Skeletal muscle tissue (tissue), 4 donors: ENCODE measurements around the gene KRTAP12-1. TPM values are rescaled to one million over a fixed set of nuclear protein-coding genes. Genes with fewer than 3 reads are reported as not detected.

Experiments used
- H3K27ac ChIP-seq: one replicate; pipeline ENCODE4 v1.7.0; 2013; ENCODE audit warnings: mild to moderate bottlenecking, low read depth, low read length, inconsistent platforms
- H3K27me3 ChIP-seq, 3 donors: one replicate each; pipeline ENCODE4 v1.7.0; 2013; ENCODE audit warnings: low read length in 3 of 3; ENCODE audit not compliant: control insufficient read depth in 3 of 3, insufficient read depth in 3 of 3
- H3K36me3 ChIP-seq, 3 donors: one replicate each; pipeline ENCODE4 v1.7.0; 2013; ENCODE audit warnings: low read length in 3 of 3; ENCODE audit not compliant: control insufficient read depth in 3 of 3, insufficient read depth in 3 of 3
- H3K4me1 ChIP-seq, 3 donors: one replicate each; pipeline ENCODE4 v1.7.0; 2013; ENCODE audit warnings: low read length in 3 of 3, mild to moderate bottlenecking in 3 of 3; ENCODE audit not compliant: control insufficient read depth in 3 of 3, insufficient read depth in 3 of 3
- H3K4me3 ChIP-seq, 3 donors: one replicate each; pipeline ENCODE4 v1.7.0; 2013; ENCODE audit warnings: low read length in 3 of 3
- H3K9ac ChIP-seq, 3 donors: one replicate each; pipeline ENCODE4 v1.7.0; 2013; ENCODE audit warnings: low read length in 3 of 3, mild to moderate bottlenecking in 3 of 3, moderate library complexity in 2 of 3, low read depth in 1 of 3
- H3K9me3 ChIP-seq, 3 donors: one replicate each; pipeline ENCODE4 v1.7.0; 2013; ENCODE audit warnings: low read length in 3 of 3; ENCODE audit not compliant: control insufficient read depth in 3 of 3
- total RNA-seq: library from RNA; depleted of rRNA; stranded (reverse); fragments of >200 nt; gene quantifications from one replicate; pipeline ENCODE4 v1.2.3, GENCODE V29; 2014
- donor health status: Osteomylitis.

The KRTAP12-1 gene
- total RNA-seq, 1 donor from 2014 or later = not detected

DNA sequence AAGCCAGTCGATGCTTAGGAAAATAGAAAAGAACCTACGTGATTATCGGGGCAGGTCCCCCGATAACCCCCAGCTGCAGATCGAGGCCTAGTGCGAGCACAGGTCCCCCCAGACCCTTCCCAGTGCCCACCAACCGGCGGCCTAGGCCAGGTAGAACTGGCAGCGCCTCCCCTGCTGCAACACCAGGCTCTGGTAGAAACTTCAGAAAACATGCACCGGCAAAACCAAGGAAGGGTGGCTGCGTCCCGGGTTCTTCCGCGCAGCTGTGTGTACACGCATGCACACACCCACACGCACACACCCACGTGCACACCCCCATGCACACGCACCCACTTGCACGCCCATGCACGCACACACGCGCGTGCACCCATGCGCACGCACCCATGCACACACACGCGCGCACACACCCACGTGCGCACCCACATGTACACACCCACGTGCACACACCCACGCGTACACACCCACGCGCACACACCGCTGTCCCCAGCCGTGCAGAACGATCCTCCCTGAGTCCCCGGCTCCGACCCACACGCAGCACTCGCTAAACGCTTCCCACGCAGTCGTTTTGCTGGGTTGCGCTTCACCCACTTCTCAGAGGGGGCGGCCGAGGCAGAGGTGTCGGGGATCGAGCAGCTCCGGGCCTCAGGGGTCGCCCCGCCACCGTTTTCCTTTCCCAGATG, 24.2 kb upstream of the KRTAP12-1 start:
- Histone ChIP-seq H3K4me3 (no peak overlapping the region), H3K36me3 (no peaks in the 10 kb centered on the region), H3K9me3 (no peaks in the 10 kb centered on the region), H3K27me3 (peaks cover 78 to 86% (median 83%) of the 10 kb centered on the region in 3 donors), H3K9ac (no peak overlapping the region), H3K27ac (no peak overlapping the region), H3K4me1 (peaks cover 0 to 8% (median 6%) of the 10 kb centered on the region in 3 donors)

DNA sequence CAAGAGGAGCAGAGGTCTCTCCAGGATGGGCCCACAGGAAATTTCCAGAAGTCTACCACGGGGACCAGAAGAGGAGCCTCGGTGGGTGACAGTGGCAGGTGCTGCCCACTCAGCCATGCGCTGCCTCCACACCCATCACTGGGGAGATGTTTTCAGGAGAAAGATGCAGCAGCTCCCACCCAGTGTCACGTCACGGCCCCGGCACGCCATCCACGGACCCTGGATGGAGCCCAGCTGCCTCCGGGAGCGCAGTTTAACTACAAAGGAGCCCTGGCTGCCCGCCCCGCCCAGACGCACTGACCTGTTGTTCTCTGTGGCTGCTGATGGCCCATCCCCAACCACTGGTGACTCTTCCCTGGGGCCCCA, 22.7 kb upstream of the KRTAP12-1 start:
- Histone ChIP-seq H3K27me3 (peaks cover 79 to 87% (median 87%) of the 10 kb centered on the region in 3 donors), H3K9me3 (no peaks in the 10 kb centered on the region), H3K27ac (no peak overlapping the region), H3K36me3 (no peaks in the 10 kb centered on the region), H3K4me3 (no peak overlapping the region), H3K9ac (no peak overlapping the region), H3K4me1 (peaks cover 0 to 6% (median 4%) of the 10 kb centered on the region in 3 donors)

DNA sequence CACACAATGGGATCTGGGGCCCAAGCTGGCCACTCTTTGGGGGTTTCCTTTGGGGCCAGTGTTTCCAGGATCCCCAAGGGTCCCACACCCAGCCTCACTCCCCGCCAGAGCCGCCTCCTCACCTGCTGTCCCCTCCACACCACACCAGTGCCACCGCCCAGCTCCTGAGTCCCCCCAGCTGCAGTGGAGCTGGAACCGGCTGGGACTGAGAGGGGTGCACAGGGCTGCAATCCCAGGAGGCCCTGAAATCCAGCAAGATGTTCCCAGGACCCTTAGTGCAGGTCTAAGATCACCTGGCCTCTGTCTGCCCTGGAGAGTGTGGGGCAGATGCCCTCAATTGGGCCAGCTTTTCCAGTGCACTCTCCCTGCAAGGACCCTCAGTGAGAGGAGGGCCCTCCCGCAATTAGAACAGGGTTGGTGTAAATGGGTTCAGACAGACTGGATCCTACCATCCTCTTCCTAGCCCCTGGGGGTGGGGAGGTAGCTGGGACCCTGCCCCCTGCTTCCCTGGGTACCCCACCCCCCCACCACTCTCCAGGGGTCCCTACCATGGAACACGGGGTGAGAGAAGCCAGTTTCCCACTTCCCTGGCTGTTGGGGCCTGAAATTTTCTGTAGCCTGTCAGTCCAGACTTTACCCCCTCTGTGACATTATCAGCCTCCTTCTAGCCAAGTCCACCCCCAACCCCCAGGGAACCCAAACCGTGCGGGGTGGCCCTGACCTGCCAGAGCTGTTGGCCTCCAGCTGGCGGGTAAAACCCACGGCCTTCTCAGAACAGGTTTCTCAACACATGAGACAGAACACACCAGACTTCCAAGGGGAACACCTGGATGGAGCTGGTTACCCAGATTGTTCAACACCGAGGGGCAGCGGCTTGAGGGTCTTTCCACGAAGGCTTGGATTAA, 22.0 kb upstream of the KRTAP12-1 start:
- no peak overlapping the region for H3K27ac ChIP-seq
- H3K27me3 ChIP-seq = peaks cover 78 to 84% (median 84%) of the 10 kb centered on the region in 3 donors
- H3K4me3 ChIP-seq = no peak overlapping the region
- no peaks in the 10 kb centered on the region for H3K36me3 ChIP-seq
- no peak overlapping the region for H3K9ac ChIP-seq
- H3K9me3 ChIP-seq = no peaks in the 10 kb centered on the region
- no peaks in the 10 kb centered on the region for H3K4me1 ChIP-seq

DNA sequence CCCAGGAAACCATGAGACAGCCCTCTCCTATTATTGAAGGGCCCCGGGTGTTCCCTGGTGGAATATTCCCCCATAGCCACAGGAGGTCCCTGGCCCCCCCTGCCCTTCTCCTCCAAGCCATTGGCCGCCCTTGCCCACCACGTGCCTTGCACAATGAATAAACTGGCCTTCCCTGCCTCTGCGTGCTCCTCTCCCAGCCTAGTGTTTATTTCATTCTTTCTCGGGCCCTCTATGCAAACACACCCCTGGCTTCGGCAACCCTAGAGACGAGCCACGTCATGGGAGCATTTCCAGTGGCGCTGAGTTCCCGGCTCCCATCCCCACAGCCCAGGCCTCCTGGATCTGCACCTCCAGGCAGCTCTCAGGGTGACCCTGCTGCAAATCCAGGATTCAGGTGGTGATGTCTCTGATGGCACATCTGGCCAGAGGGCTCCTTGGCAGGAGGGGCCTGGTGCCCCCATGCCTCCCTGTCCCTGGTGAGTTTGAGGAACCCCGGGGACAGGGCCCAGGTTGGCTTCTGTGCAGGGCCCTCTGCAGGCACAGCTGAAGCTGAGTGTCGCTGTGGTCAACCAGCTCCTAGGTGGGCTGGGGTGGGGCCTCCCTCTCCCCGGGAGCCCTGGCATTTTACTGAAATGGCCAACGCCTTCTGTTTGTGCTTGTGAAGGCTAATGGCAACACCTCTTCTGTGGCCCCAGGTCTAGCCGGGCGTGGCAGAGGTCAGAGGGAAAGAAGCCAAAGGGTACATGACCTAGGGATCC, 21.2 kb upstream of the KRTAP12-1 start:
- Histone ChIP-seq H3K27ac (no peak overlapping the region), H3K4me3 (no peak overlapping the region), H3K36me3 (no peaks in the 10 kb centered on the region), H3K9me3 (no peaks in the 10 kb centered on the region), H3K9ac (no peak overlapping the region), H3K27me3 (peaks cover 76 to 81% (median 79%) of the 10 kb centered on the region in 3 donors), H3K4me1 (no peaks in the 10 kb centered on the region)

DNA sequence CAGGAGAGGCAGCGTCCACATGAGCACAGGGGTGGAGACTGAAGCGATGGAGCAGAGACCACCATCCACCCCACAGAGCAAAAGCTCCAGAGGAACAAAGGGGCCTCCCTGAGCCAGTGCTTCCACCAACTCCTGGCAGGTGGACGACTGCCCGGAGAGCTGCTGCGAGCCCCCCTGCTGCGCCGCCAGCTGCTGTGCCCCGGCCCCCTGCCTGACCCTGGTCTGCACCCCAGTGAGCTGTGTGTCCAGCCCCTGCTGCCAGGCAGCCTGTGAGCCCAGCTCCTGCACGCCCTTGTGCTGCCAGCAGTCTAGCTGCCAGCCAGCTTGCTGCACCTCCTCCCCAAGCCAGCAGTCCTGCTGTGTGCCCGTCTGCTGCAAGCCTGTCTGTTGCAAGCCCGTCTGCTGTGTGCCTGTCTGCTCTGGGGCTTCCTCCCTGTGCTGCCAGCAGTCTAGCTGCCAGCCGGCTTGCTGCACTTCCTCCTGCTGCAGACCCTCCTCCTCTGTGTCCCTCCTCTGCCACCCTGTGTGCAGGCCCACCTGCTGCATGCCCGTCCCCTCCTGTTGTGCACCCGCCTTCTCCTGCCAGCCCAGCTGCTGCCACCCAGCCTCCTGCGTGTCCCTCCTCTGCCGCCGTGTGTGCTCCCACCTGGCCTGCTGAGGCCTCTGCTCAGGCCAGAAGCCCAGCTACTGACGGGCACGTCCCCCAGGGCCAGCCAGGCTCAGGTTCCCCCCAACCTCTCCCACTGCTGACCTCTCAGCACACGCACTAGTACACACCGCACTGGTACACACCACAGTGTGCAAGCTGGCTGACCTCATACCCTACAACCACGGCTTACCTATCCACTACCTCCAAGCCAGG, 20.4 kb upstream of the KRTAP12-1 start:
- H3K27me3 ChIP-seq = peaks cover 79 to 82% (median 81%) of the 10 kb centered on the region in 3 donors

DNA sequence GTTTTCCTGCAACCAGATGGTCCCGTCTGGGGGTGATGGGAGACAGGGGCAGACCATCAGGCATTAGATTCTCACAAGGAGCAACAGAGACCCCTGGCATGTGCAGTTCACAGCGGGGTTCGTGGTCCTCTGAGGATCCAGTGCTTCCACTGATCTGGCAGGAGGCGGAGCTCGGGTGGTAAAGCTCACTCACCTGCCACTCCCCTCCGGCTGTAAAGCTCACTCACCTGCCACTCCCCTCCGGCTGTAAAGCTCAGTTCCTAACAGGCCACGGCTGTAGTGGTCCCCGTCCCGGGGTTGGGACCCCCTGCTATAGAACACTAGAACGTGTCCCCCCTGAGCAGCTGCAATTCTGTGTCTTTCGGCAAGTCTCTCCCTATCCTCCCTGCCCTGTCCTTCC, 19.6 kb upstream of the KRTAP12-1 start:
- H3K36me3 ChIP-seq = no peaks in the 10 kb centered on the region
- no peak overlapping the region for H3K27ac ChIP-seq
- H3K27me3 ChIP-seq = peaks cover 77 to 82% (median 79%) of the 10 kb centered on the region in 3 donors
- H3K9ac ChIP-seq = no peak overlapping the region
- no peaks in the 10 kb centered on the region for H3K9me3 ChIP-seq
- no peak overlapping the region for H3K4me3 ChIP-seq
- H3K4me1 ChIP-seq = no peaks in the 10 kb centered on the region

More for the DNA sequence above, 20.4 kb upstream of the KRTAP12-1 start:
- Histone ChIP-seq H3K4me1 (no peaks in the 10 kb centered on the region), H3K4me3 (no peak overlapping the region), H3K36me3 (no peaks in the 10 kb centered on the region), H3K9me3 (no peaks in the 10 kb centered on the region), H3K27ac (no peak overlapping the region), H3K9ac (no peak overlapping the region)

DNA sequence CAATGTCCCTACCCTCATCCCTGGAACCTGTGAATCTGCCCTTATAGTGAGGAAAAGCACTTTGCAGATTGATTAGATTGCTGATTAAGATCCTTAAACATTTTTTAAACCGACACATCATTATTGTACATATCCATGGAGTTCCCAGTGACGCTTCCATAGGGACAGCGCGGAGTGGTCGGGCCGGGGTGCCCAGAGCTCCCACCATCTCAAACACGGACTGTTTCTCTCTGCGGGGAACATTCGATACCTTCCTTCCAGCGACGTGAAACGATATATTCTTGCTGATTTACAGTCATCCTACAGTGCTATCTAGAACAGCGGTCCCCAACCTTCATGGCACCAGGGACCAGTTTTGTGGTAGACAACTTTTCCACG, 19.0 kb upstream of the KRTAP12-1 start:
- H3K27ac ChIP-seq = no peak overlapping the region
- H3K9me3 ChIP-seq = no peaks in the 10 kb centered on the region
- peaks cover 72 to 77% (median 75%) of the 10 kb centered on the region in 3 donors for H3K27me3 ChIP-seq
- H3K4me3 ChIP-seq = no peak overlapping the region
- H3K9ac ChIP-seq = no peak overlapping the region
- no peaks in the 10 kb centered on the region for H3K36me3 ChIP-seq
- no peaks in the 10 kb centered on the region for H3K4me1 ChIP-seq

DNA sequence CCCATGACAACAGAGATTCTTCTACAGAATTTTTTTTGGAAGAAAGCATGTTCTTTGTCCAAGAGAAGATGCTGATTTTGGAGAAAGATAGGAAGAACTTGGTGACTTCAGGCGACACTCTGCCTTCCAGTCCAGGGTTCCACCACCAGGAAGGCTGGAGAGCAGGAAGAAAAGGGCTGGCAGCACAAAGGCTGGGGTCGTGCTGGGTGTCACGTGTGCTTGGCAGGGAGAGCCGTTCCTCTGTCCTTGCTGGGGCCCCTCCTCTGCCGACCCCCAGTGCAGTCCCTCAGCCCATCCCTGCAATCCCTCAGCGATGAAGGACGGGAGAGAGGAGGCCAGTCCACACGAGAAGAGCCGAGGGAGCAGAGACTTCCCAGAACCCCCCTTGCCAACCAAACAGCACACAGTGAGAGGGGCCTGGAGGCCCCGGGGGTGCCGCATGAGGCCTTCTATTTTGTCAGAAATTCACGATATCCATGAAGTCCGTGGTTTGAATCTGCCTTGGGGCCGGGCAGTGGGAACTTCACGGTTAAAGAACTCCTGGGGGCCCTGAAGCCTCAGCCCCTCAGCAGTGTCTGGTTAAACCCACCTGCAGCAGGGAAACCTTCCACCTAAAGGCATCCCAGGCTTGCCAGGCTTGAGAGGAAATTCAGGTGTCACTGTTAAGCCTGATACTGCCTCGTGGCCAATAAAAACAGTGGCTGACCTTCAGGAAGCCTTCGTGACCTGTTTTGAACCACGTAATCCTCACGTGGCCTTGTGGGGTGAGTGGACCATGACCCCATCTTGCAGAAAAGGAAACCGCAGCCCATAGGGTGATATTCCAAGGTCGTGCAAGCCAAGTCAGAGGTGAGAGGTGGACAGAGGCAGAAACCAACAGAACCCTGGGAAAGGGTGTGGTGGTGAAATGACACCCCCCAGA, 18.4 kb upstream of the KRTAP12-1 start:
- peaks cover 70 to 76% (median 72%) of the 10 kb centered on the region in 3 donors for H3K27me3 ChIP-seq
- H3K9ac ChIP-seq = no peak overlapping the region
- no peaks in the 10 kb centered on the region for H3K4me1 ChIP-seq
- no peaks in the 10 kb centered on the region for H3K9me3 ChIP-seq
- H3K4me3 ChIP-seq = no peak overlapping the region
- H3K36me3 ChIP-seq = no peaks in the 10 kb centered on the region
- H3K27ac ChIP-seq = no peak overlapping the region
